WTC11 (cell line): ENCODE data around the gene CBR1. TPM values are rescaled to one million over a fixed set of nuclear protein-coding genes. Genes with fewer than 3 reads are reported as not detected.

ENCODE experiments used
- ATAC-seq: fragments of 200-7000 bp; cut with Tn5 transposase; 2 replicates; pipeline ENCODE4 v1.10.0; 2021; ENCODE audit warnings: mild to moderate bottlenecking, moderate library complexity
- Bru-seq: library from RNA; stranded (reverse); fragments of 400-500 nt; gene quantifications from one replicate; lab custom pipeline; 2021; lab: Mats Ljungman, UMichigan
- CTCF ChIA-PET: fragments of 300-600 bp; sonication (Branson Sonifier 250); formaldehyde crosslinking; loops from one replicate; lab custom pipeline; 2021; ENCODE audit warnings: antibody characterized with exemption; lab: Charles Lee
- POLR2A ChIA-PET: fragments of 350-600 bp; sonication (Branson Sonifier 250); formaldehyde crosslinking; loops from one replicate; lab custom pipeline; 2021; ENCODE audit warnings: antibody characterized with exemption; lab: Charles Lee
- DNase-seq: peaks from one replicate; pipeline ENCODE4 v3.0.0; 2021; ENCODE audit warnings: low spot score
- H3K27ac Mint-ChIP-seq: 2 replicates; pipeline ENCODE4 v1.8.0; 2021; ENCODE audit warnings: mixed read lengths
- H3K27me3 Mint-ChIP-seq: 2 replicates; pipeline ENCODE4 v1.8.0; 2021; ENCODE audit warnings: low read depth, mild to moderate bottlenecking, moderate library complexity, mixed read lengths
- H3K36me3 Mint-ChIP-seq: 2 replicates; pipeline ENCODE4 v1.8.0; 2021; ENCODE audit warnings: mixed read lengths
- H3K4me1 Mint-ChIP-seq: 2 replicates; pipeline ENCODE4 v1.8.0; 2022; ENCODE audit warnings: mixed read lengths
- H3K4me3 Mint-ChIP-seq: 2 replicates; pipeline ENCODE4 v1.8.0; 2021; ENCODE audit warnings: mild to moderate bottlenecking, moderate library complexity, mixed read lengths
- H3K9me3 Mint-ChIP-seq: 2 replicates; pipeline ENCODE4 v1.8.0; 2021; ENCODE audit warnings: mixed read lengths
- AFF4 ChIP-seq: sonication (generic); formaldehyde crosslinking; IDR thresholded peaks from 2 replicates; pipeline ENCODE4 v1.8.1; 2023; ENCODE audit warnings: mild to moderate bottlenecking, missing genetic modification reagents, borderline replicate concordance
- ARID4B ChIP-seq: sonication (generic); formaldehyde crosslinking; IDR thresholded peaks from 2 replicates; pipeline ENCODE4 v1.8.0; 2023; ENCODE audit warnings: missing genetic modification reagents, mild to moderate bottlenecking, borderline replicate concordance
- ATF2 ChIP-seq: sonication (generic); formaldehyde crosslinking; IDR thresholded peaks from 2 replicates; pipeline ENCODE4 v1.8.1; 2022; ENCODE audit warnings: low read depth, missing genetic modification reagents, borderline replicate concordance
- CTCF ChIP-seq: fragments of 200-600 bp; IDR thresholded peaks from 2 replicates; pipeline ENCODE4 v1.8.0; 2022; ENCODE audit warnings: antibody characterized with exemption
- EMX1 ChIP-seq: fragments of 250-450 bp; sonication (Bioruptor Pico); IDR thresholded peaks from 2 replicates; pipeline ENCODE4 v1.8.0; 2021; ENCODE audit warnings: mild to moderate bottlenecking
- FOXP1 ChIP-seq: sonication (generic); formaldehyde crosslinking; IDR thresholded peaks from 2 replicates; pipeline ENCODE4 v1.8.0; 2022; ENCODE audit warnings: missing genetic modification reagents, mild to moderate bottlenecking, moderate library complexity, borderline replicate concordance
- GABPB1 ChIP-seq: sonication (generic); formaldehyde crosslinking; IDR thresholded peaks from 2 replicates; pipeline ENCODE4 v1.8.1; 2023; ENCODE audit warnings: mild to moderate bottlenecking, missing genetic modification reagents
- JUN ChIP-seq: sonication (generic); formaldehyde crosslinking; IDR thresholded peaks from 2 replicates; pipeline ENCODE4 v1.8.0; 2023; ENCODE audit warnings: mild to moderate bottlenecking, missing genetic modification reagents
- MXD4 ChIP-seq: fragments of 250-450 bp; sonication (Bioruptor Pico); IDR thresholded peaks from 2 replicates; pipeline ENCODE4 v1.8.0; 2021; ENCODE audit warnings: mild to moderate bottlenecking, moderate library complexity, borderline replicate concordance
- NR2C2 ChIP-seq: sonication (generic); formaldehyde crosslinking; IDR thresholded peaks from 2 replicates; pipeline ENCODE4 v1.8.0; 2022; ENCODE audit warnings: mild to moderate bottlenecking, missing genetic modification reagents
- SMAD4 ChIP-seq: sonication (generic); formaldehyde crosslinking; IDR thresholded peaks from 2 replicates; pipeline ENCODE4 v1.8.0; 2022; ENCODE audit warnings: mild to moderate bottlenecking, missing genetic modification reagents
- SP1 ChIP-seq: sonication (generic); formaldehyde crosslinking; conservative IDR thresholded peaks from 2 replicates; pipeline ENCODE4 v1.8.1; 2022; ENCODE audit warnings: missing genetic modification reagents
- TCF7 ChIP-seq: sonication (generic); formaldehyde crosslinking; IDR thresholded peaks from 2 replicates; pipeline ENCODE4 v1.8.0; 2022; ENCODE audit warnings: mild to moderate bottlenecking, low read depth, missing genetic modification reagents, moderate library complexity
- USF1 ChIP-seq: sonication (generic); formaldehyde crosslinking; IDR thresholded peaks from 2 replicates; pipeline ENCODE4 v1.8.0; 2022; ENCODE audit warnings: mild to moderate bottlenecking, missing genetic modification reagents
- ZBTB43 ChIP-seq: sonication (generic); formaldehyde crosslinking; IDR thresholded peaks from 2 replicates; pipeline ENCODE4 v1.8.1; 2023; ENCODE audit warnings: mild to moderate bottlenecking, missing genetic modification reagents
- ZNF121 ChIP-seq: sonication (generic); formaldehyde crosslinking; IDR thresholded peaks from 2 replicates; pipeline ENCODE4 v1.8.0; 2023; ENCODE audit warnings: missing genetic modification reagents
- ZNF416 ChIP-seq: fragments of 250-450 bp; sonication (Bioruptor Pico); IDR thresholded peaks from 2 replicates; pipeline ENCODE4 v1.9.0; 2021; ENCODE audit warnings: mild to moderate bottlenecking, inconsistent platforms
- ZNF671 ChIP-seq: fragments of 250-450 bp; sonication (Bioruptor Pico); IDR thresholded peaks from 2 replicates; pipeline ENCODE4 v1.8.0; 2021; ENCODE audit warnings: mild to moderate bottlenecking
- long read RNA-seq, 3 experiments: library from RNA in 1 of 3; library from capped mRNA in 1 of 3; library from polyadenylated mRNA in 1 of 3; unstranded in 2 of 3; stranded (forward) in 1 of 3; transcript quantifications; one replicate each; pipeline ENCODE4 v2.0.0, GENCODE V29; 2021
- total RNA-seq: library from RNA; stranded (reverse); gene quantifications from 3 replicates; pipeline ENCODE4 v1.2.3, GENCODE V29; 2021

CBR1 gene
- 167 to 172 TPM (median 170 TPM) in 3 replicates for total RNA-seq
- percentile 98 among the genes with signal in this experiment for Bru-seq, nascent RNA
- long read RNA-seq, experiment 1, transcript CBR1-201 (3 exons, 1,293 nt), result major isoform, 592 of 623 reads
- long read RNA-seq, experiment 1, transcript CBR1-203 (2 exons, 1,024 nt), result minor isoform, 11 of 623 reads
- long read RNA-seq, experiment 1, partial matches to known transcripts, result 10 of 623 reads
- long read RNA-seq, experiment 1, other reads (novel, unspliced or antisense), result 5 of 623 reads
- long read RNA-seq, experiment 2, transcript CBR1-201 (3 exons, 1,293 nt), result major isoform, 245 of 317 reads
- long read RNA-seq, experiment 2, partial matches to known transcripts, result 9 of 317 reads
- long read RNA-seq, experiment 2, other reads (novel, unspliced or antisense), result 63 of 317 reads
- long read RNA-seq, experiment 3, transcript CBR1-201 (3 exons, 1,293 nt), result major isoform, 398 of 407 reads
- long read RNA-seq, experiment 3, partial matches to known transcripts, result 4 of 407 reads
- long read RNA-seq, experiment 3, other reads (novel, unspliced or antisense), result 5 of 407 reads

GRCh38 chr21:36069713-36070583 is at the start of gene CBR1:
Gene CBR1 (plus strand): TSS chr21:36070024. CDS start chr21:36070116, 92 bp downstream.
- H3K27me3 Mint-ChIP-seq, result peaks cover 14% of the 10 kb centered on the region
- ATAC-seq, result peak; percentile 98
- DNase-seq, result peak; percentile 82
- ChIA-PET CTCF (interaction anchor here (0.8 to 2.4 kb wide), 7 partner anchors 10 to 49 kb away, joined by 3 to 20 read pairs (median 7); partner anchors contain the start of gene SETD4), POLR2A (interaction anchor here (0.6 to 1.7 kb wide), 3 partner anchors 10 to 48 kb away, joined by 5 to 8 read pairs (median 5); partner anchors contain the start of gene SETD4)
- H3K36me3 Mint-ChIP-seq, result peaks cover 55% of the 10 kb centered on the region
- H3K9me3 Mint-ChIP-seq, result peaks cover 23% of the 10 kb centered on the region
- H3K4me1 Mint-ChIP-seq, result peaks cover 52% of the 10 kb centered on the region
- H3K4me3 Mint-ChIP-seq, result peak within 1 kb of the TSS; percentile 86
- peak within 1 kb of the TSS; percentile 48 for H3K27ac Mint-ChIP-seq
- TF ChIP-seq AFF4 (CRISPR knock-in tag) (peak; percentile 72; the same call in 1 of the 2 replicates), SMAD4 (CRISPR knock-in tag) (peak; percentile 24; the same call in 1 of the 2 replicates), TCF7 (CRISPR knock-in tag) (no peak), FOXP1 (CRISPR knock-in tag) (peak; percentile 91), MXD4 (CRISPR knock-in tag) (no peak), GABPB1 (CRISPR knock-in tag) (no peak), CTCF (no peak), ATF2 (CRISPR knock-in tag) (peak; percentile 44; the same call in 1 of the 2 replicates), ZBTB43 (CRISPR knock-in tag) (peak; percentile 84; the same call in 1 of the 2 replicates), USF1 (peak; percentile 92), ARID4B (CRISPR knock-in tag) (peak; percentile 83), ZNF416 (CRISPR knock-in tag) (no peak), ZNF671 (no peak), NR2C2 (CRISPR knock-in tag) (no peak), JUN (peak; percentile 51; the same call in 1 of the 2 replicates), ZNF121 (no peak), SP1 (CRISPR knock-in tag) (peak; percentile 84), EMX1 (no peak)
